ENCODE data around the gene RHOA. TPM values are rescaled to one million over a fixed set of nuclear protein-coding genes. Genes with fewer than 3 reads are reported as not detected.
"Not testable (repeated sequence)": the region's sequence is repeated elsewhere in the genome, so short reads cannot be mapped to it uniquely, and the experiment has no call there.

The RHOA gene
- total and polyA plus RNA-seq, 10 of the 15 experiments (the other 5 are each of a cell fraction or from before 2014, with no cell fraction given): 246 to 1,049 (median 515) TPM

GRCh38 chr3:49410066-49410845 lies 1.5 kb downstream of the RHOA start (continued):
- TF ChIP-seq SKIL (IDR thresholded peaks at IDR 0.05; ENCODE audit: low read depth, poor library complexity, severe bottlenecking): no peak

GRCh38 chr3:49406571-49407565 lies 4.9 kb downstream of the RHOA start:
- RAD21 ChIA-PET (ENCODE audit: unreplicated experiment): interaction anchor here (1.2 to 2.0 kb wide), 2 partner anchors 22 to 67 kb away, joined by 4 to 14 read pairs; partner anchors contain the start of genes NICN1 and USP4
- H3K27me3 ChIP-seq (replicated peaks in 1 of 2; ENCODE audit: control insufficient read depth in 2 of 2, insufficient read depth in 2 of 2, low read length in 1 of 2): no peaks in the 10 kb centered on the region
- 0 out of 2 replicates have a peak, but pooled peaks cover 3% of the 10 kb centered on the region for H3K4me1 ChIP-seq (ENCODE audit: control insufficient read depth, insufficient read depth, low read length)
- no peaks in the 10 kb centered on the region; the same call in 1 of the 3 replicates for H3K9me3 ChIP-seq (replicated peaks; ENCODE audit: control insufficient read depth, insufficient read depth, low read length)
- CTCF ChIA-PET: interaction anchor here (0.6 to 3.1 kb wide), 5 partner anchors 18 to 129 kb away, joined by 3 to 15 read pairs (median 4); partner anchors contain the start of gene USP4
- WGBS (ENCODE audit: insufficient coverage, insufficient replicate concordance, low lambda C conversion rate, missing lambda C conversion rate): 71% methylated on average over 15 of the region's 17 CpGs
- BruUV-seq (replicated peaks): no TSS peak
- no peak overlapping the region for H3K9ac ChIP-seq (ENCODE audit: control insufficient read depth, insufficient read depth, low read length)
- POLR2A ChIA-PET: no interaction called here
- no peak overlapping the region for H2AFZ ChIP-seq (ENCODE audit: control insufficient read depth, low read depth, low read length)
- H3K4me3 ChIP-seq: peak overlapping the region; percentile 29
- no peak for ATAC-seq
- SMC1A ChIA-PET (ENCODE audit: uncharacterized antibody, unreplicated experiment): interaction anchor here (1.1 to 2.4 kb wide), 4 partner anchors 14 to 67 kb away, joined by 3 to 6 read pairs (median 4); partner anchors contain the start of gene USP4
- no peak for FAIRE-seq
- no peak for TF ChIP-seq EGR1 (IDR thresholded peaks at IDR 0.05; ENCODE audit: borderline replicate concordance in 1 of 2, low read depth in 2 of 2, low read length in 2 of 2)
- TF ChIP-seq NR2F1 (conservative IDR thresholded peaks at IDR 0.05): peak; percentile 67; the same call in 1 of the 2 replicates
- TF ChIP-seq TAF1 (IDR thresholded peaks at IDR 0.05; ENCODE audit: borderline replicate concordance, low read depth, low read length): no peak
- H3K36me3 ChIP-seq (ENCODE audit: control insufficient read depth in 2 of 2, insufficient read depth in 2 of 2, low read length in 1 of 2): peaks cover under 1 to 4% of the 10 kb centered on the region in 2 experiments; a peak in 3 of 4 replicates
- 0 out of 2 replicates have a peak overlapping the region, but pooled peaks have one; percentile 17 for H3K4me2 ChIP-seq (ENCODE audit: control insufficient read depth, insufficient read depth)
- no peak for DNase-seq (ENCODE audit: low read depth, low spot score)
- H3K27ac ChIP-seq (ENCODE audit: control insufficient read depth, insufficient read depth): no peak overlapping the region
- peaks cover 95% of the 10 kb centered on the region for H3K79me2 ChIP-seq (ENCODE audit: control insufficient read depth, insufficient read depth, low read length)
- in situ Hi-C loops (cut with MboI) (no loop called here), intact Hi-C loops (cut with micrococcal nuclease; ENCODE audit: unreplicated experiment) (loop anchor here (5.0 kb wide), 1 partner anchor 50 kb away; the partner anchor contains the start of gene GPX1)
- peaks cover 19% of the 10 kb centered on the region for H4K20me1 ChIP-seq (ENCODE audit: control insufficient read depth, insufficient read depth)

GRCh38 chr3:49405570-49405969 lies 6.2 kb downstream of the RHOA start:
- H3K36me3 ChIP-seq (ENCODE audit: control insufficient read depth in 2 of 2, insufficient read depth in 2 of 2, low read length in 1 of 2); in situ Hi-C loops (cut with MboI); ATAC-seq; H3K9me3 ChIP-seq (replicated peaks; ENCODE audit: control insufficient read depth, insufficient read depth, low read length); FAIRE-seq; H2AFZ ChIP-seq (ENCODE audit: control insufficient read depth, low read depth, low read length); DNase-seq (ENCODE audit: low read depth, low spot score); BruUV-seq (replicated peaks); H3K27me3 ChIP-seq (replicated peaks in 1 of 2; ENCODE audit: control insufficient read depth in 2 of 2, insufficient read depth in 2 of 2, low read length in 1 of 2); H3K9ac ChIP-seq (ENCODE audit: control insufficient read depth, insufficient read depth, low read length); H3K27ac ChIP-seq (ENCODE audit: control insufficient read depth, insufficient read depth); H3K4me3 ChIP-seq: not testable (repeated sequence)
- POLR2A ChIA-PET: interaction anchor here (1.0 kb wide), 1 partner anchor 47 kb away, joined by 3 read pairs; no protein-coding TSS in a partner anchor
- H3K4me2 ChIP-seq (ENCODE audit: control insufficient read depth, insufficient read depth): peak overlapping the region; percentile 28; the same call in 1 of the 2 replicates
- SMC1A ChIA-PET (ENCODE audit: uncharacterized antibody, unreplicated experiment): interaction anchor here (1.2 to 2.4 kb wide), 4 partner anchors 8 to 46 kb away, joined by 3 to 6 read pairs (median 4); no protein-coding TSS in a partner anchor
- H4K20me1 ChIP-seq (ENCODE audit: control insufficient read depth, insufficient read depth): peaks cover 19% of the 10 kb centered on the region
- CTCF ChIA-PET: interaction anchor here (1.0 to 2.6 kb wide), 2 partner anchors 62 to 66 kb away, joined by 3 to 9 read pairs; partner anchors contain the start of gene USP4
- RAD21 ChIA-PET (ENCODE audit: unreplicated experiment): interaction anchor here (1.2 to 2.0 kb wide), 2 partner anchors 24 to 66 kb away, joined by 4 to 14 read pairs; partner anchors contain the start of genes NICN1 and USP4
- 74% methylated on average over 9 of the region's 9 CpGs for WGBS (ENCODE audit: insufficient coverage, insufficient replicate concordance, low lambda C conversion rate, missing lambda C conversion rate)
- peaks cover 12% of the 10 kb centered on the region for H3K4me1 ChIP-seq (ENCODE audit: control insufficient read depth, insufficient read depth, low read length)
- intact Hi-C loops (cut with micrococcal nuclease; ENCODE audit: unreplicated experiment): loop anchor here (5.0 kb wide), 1 partner anchor 48 kb away; the partner anchor contains the start of gene GPX1
- peaks cover 93% of the 10 kb centered on the region for H3K79me2 ChIP-seq (ENCODE audit: control insufficient read depth, insufficient read depth, low read length)
